GM23248 (cell line): Measurements from ENCODE around the gene RPL5. TPM values are rescaled to one million over a fixed set of nuclear protein-coding genes. Genes with fewer than 3 reads are reported as not detected.

Source experiments
- DNase-seq: peaks from one replicate; pipeline ENCODE4 v3.0.0-alpha.2; 2015
- H2AFZ ChIP-seq: fragments of 200-600 bp; sonication (generic); 2 replicates; pipeline ENCODE4 v1.6.1; 2016; ENCODE audit warnings: antibody characterized with exemption
- H3F3A ChIP-seq: fragments of 200-600 bp; sonication (generic); 2 replicates; pipeline ENCODE4 v1.6.1; 2016; ENCODE audit warnings: mild to moderate bottlenecking, antibody characterized with exemption, mixed run types; ENCODE audit not compliant: insufficient read depth
- H3K27ac ChIP-seq: fragments of 200-600 bp; sonication (generic); 2 replicates; pipeline ENCODE4 v1.5.1; 2016; ENCODE audit warnings: mild to moderate bottlenecking
- H3K27me3 ChIP-seq: fragments of 200-600 bp; sonication (generic); replicated peaks from 2 replicates; pipeline ENCODE4 v1.6.1; 2016; ENCODE audit warnings: mild to moderate bottlenecking; ENCODE audit not compliant: insufficient read depth
- H3K36me3 ChIP-seq: fragments of 200-600 bp; sonication (generic); 2 replicates; pipeline ENCODE4 v1.6.1; 2016; ENCODE audit warnings: low read depth, mild to moderate bottlenecking
- H3K4me1 ChIP-seq: fragments of 200-600 bp; sonication (generic); 2 replicates; pipeline ENCODE4 v1.6.1; 2016; ENCODE audit warnings: mild to moderate bottlenecking; ENCODE audit not compliant: insufficient read depth
- H3K4me2 ChIP-seq: fragments of 200-600 bp; sonication (generic); one replicate; pipeline ENCODE4 v1.6.1; 2016; ENCODE audit warnings: mild to moderate bottlenecking; ENCODE audit not compliant: unreplicated experiment
- H3K4me3 ChIP-seq: fragments of 200-600 bp; sonication (generic); 2 replicates; pipeline ENCODE4 v1.5.1; 2016; ENCODE audit warnings: mild to moderate bottlenecking
- H3K79me2 ChIP-seq: fragments of 200-600 bp; sonication (generic); 2 replicates; pipeline ENCODE4 v1.6.1; 2016; ENCODE audit warnings: mild to moderate bottlenecking; ENCODE audit not compliant: insufficient read depth
- H3K9ac ChIP-seq: fragments of 200-600 bp; sonication (generic); 2 replicates; pipeline ENCODE4 v1.6.1; 2016; ENCODE audit warnings: mild to moderate bottlenecking
- H3K9me2 ChIP-seq: fragments of 200-600 bp; sonication (generic); 2 replicates; pipeline ENCODE4 v1.6.1; 2016; ENCODE audit warnings: mixed run types, mild to moderate bottlenecking, moderate library complexity; ENCODE audit not compliant: insufficient read depth
- H3K9me3 ChIP-seq: fragments of 200-600 bp; sonication (generic); one replicate; pipeline ENCODE4 v1.6.1; 2017; ENCODE audit warnings: low read depth
- H4K20me1 ChIP-seq: fragments of 200-600 bp; sonication (generic); 2 replicates; pipeline ENCODE4 v1.6.0; 2016; ENCODE audit not compliant: insufficient read depth
- EZH2 ChIP-seq: fragments of 200-600 bp; sonication (generic); IDR thresholded peaks from 2 replicates; pipeline ENCODE4 v1.6.1; 2018; ENCODE audit warnings: antibody characterized with exemption, mild to moderate bottlenecking; ENCODE audit not compliant: insufficient read depth, poor library complexity, severe bottlenecking
- EZH2phosphoT487 ChIP-seq: fragments of 200-600 bp; sonication (generic); IDR thresholded peaks from 2 replicates; pipeline ENCODE4 v1.6.1; 2018; ENCODE audit warnings: antibody characterized with exemption, moderate library complexity, mild to moderate bottlenecking, low read depth; ENCODE audit not compliant: insufficient read depth
- WGBS, 2 experiments: methylation state at CpG; one replicate each; pipeline ENCODE4 v1.1.6; 2015 to 2017; ENCODE audit warnings: low lambda C conversion rate in 2 of 2, low coverage in 1 of 2; ENCODE audit errors: missing lambda C conversion rate in 2 of 2; 5-methylcytosine and 5-hydroxymethylcytosine counted together
- in situ Hi-C: fragments of 300-500 bp; cut with MboI; formaldehyde crosslinking; loops from 2 replicates; pipeline ENCODE4 v1.15.0; 2020
- polyA plus RNA-seq: library from polyadenylated mRNA; unstranded; fragments of >200 nt; fragmentation: Nextera tagmentation; extraction: Ambion mirVana; gene quantifications from 2 replicates; pipeline ENCODE4 v1.2.1, GENCODE V29; 2016
- total RNA-seq: library from RNA; depleted of rRNA; stranded (reverse); fragments of >200 nt; shearing (Covaris generic); gene quantifications from 2 replicates; pipeline ENCODE4 v1.2.3, GENCODE V29; 2014

RPL5 gene
- total and polyA plus RNA-seq, 2 experiments from 2014 or later, result 750 to 1,075 TPM

GRCh38 chr1:92881391-92881790 lies 49.6 kb downstream of the RPL5 start:
- no peak overlapping the region for H3K27ac ChIP-seq
- H3K4me1 ChIP-seq, result no peaks in the 10 kb centered on the region
- H3K9me2 ChIP-seq, result no peaks in the 10 kb centered on the region
- no peak overlapping the region for H2AFZ ChIP-seq
- no peaks in the 10 kb centered on the region for H4K20me1 ChIP-seq
- no peaks in the 10 kb centered on the region for H3K27me3 ChIP-seq
- H3K9ac ChIP-seq, result no peak overlapping the region
- DNase-seq, result no peak
- no peaks in the 10 kb centered on the region for H3K9me3 ChIP-seq
- in situ Hi-C loops, result no loop called here
- no peaks in the 10 kb centered on the region for H3F3A ChIP-seq
- H3K36me3 ChIP-seq, result no peaks in the 10 kb centered on the region
- no peaks in the 10 kb centered on the region for H3K79me2 ChIP-seq
- no peak overlapping the region for H3K4me3 ChIP-seq
- no peak overlapping the region for H3K4me2 ChIP-seq
- TF ChIP-seq EZH2 (no peak), EZH2phosphoT487 (no peak)
- WGBS, 2 experiments, result 86 to 91% methylated on average over 3 of the region's 3 CpGs

GRCh38 chr1:92882819-92883218 lies 51.0 kb downstream of the RPL5 start:
- in situ Hi-C loops, result no loop called here
- no peak overlapping the region for H3K9ac ChIP-seq
- no peak overlapping the region for H3K27ac ChIP-seq
- no peak overlapping the region for H3K4me3 ChIP-seq
- no peaks in the 10 kb centered on the region for H4K20me1 ChIP-seq
- H2AFZ ChIP-seq, result no peak overlapping the region
- H3K79me2 ChIP-seq, result no peaks in the 10 kb centered on the region
- peak; percentile 10 for DNase-seq
- H3K4me1 ChIP-seq, result no peaks in the 10 kb centered on the region
- H3F3A ChIP-seq, result no peaks in the 10 kb centered on the region
- no peaks in the 10 kb centered on the region for H3K9me3 ChIP-seq
- H3K27me3 ChIP-seq, result no peaks in the 10 kb centered on the region
- WGBS, 2 experiments, result 54 to 55% methylated on average over 1 of the region's 1 CpG
- TF ChIP-seq EZH2phosphoT487 (no peak), EZH2 (no peak)
- H3K4me2 ChIP-seq, result no peak overlapping the region
- H3K36me3 ChIP-seq, result no peaks in the 10 kb centered on the region
- no peaks in the 10 kb centered on the region for H3K9me2 ChIP-seq

- Histone ChIP-seq H3K9me2 (no peaks in the 10 kb centered on the region), H3K27ac (no peak overlapping the region), H3K4me2 (no peak overlapping the region), H3K4me1 (no peaks in the 10 kb centered on the region), H3K79me2 (no peaks in the 10 kb centered on the region), H2AFZ (no peak overlapping the region), H3K4me3 (no peak overlapping the region), H4K20me1 (no peaks in the 10 kb centered on the region), H3F3A (no peaks in the 10 kb centered on the region), H3K36me3 (no peaks in the 10 kb centered on the region), H3K27me3 (no peaks in the 10 kb centered on the region), H3K9me3 (no peaks in the 10 kb centered on the region), H3K9ac (no peak overlapping the region)
- in situ Hi-C loops, result no loop called here
- no peak for TF ChIP-seq EZH2
- no peak for TF ChIP-seq EZH2phosphoT487
- DNase-seq, result no peak
Observed at GRCh38 chr1:92883297-92883696, 51.5 kb downstream of the RPL5 start.

DNA sequence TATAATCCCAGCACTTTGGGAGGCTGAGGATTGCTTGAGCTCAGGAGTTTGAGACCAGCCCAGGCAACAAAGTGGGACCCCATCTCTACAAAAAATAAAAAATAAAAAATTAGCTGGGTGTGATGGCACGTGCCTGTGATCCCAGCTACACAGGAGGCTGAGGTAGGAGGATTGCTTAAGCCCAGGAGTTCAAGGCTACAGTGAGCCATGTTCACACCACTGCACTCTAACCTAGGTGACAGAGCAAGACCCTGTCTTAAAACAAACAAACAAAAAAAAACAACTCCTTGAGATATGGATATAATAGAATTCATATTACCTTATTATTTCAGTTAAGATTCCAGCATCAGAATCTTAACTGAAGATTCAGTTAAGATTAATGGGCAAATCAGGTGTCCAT lies 52.4 kb downstream of the RPL5 start:
- Histone ChIP-seq H3K9me3 (no peaks in the 10 kb centered on the region), H3K4me3 (no peak overlapping the region), H4K20me1 (no peaks in the 10 kb centered on the region), H3K36me3 (no peaks in the 10 kb centered on the region), H3K4me2 (no peak overlapping the region), H3K27me3 (no peaks in the 10 kb centered on the region), H3K27ac (no peak overlapping the region), H3K9me2 (no peaks in the 10 kb centered on the region), H3F3A (no peaks in the 10 kb centered on the region), H3K9ac (no peak overlapping the region), H3K79me2 (no peaks in the 10 kb centered on the region), H3K4me1 (no peaks in the 10 kb centered on the region), H2AFZ (no peak overlapping the region)
- no peak for DNase-seq
- WGBS, 2 experiments, result 47 to 61% methylated on average over 1 of the region's 1 CpG
- TF ChIP-seq EZH2, result no peak
- TF ChIP-seq EZH2phosphoT487, result no peak
- in situ Hi-C loops, result no loop called here

GRCh38 chr1:92886886-92887419 lies 55.1 kb downstream of the RPL5 start:
- no peak overlapping the region for H3K9ac ChIP-seq
- no peaks in the 10 kb centered on the region for H3K79me2 ChIP-seq
- no peaks in the 10 kb centered on the region for H3K4me1 ChIP-seq
- no peaks in the 10 kb centered on the region for H3K9me3 ChIP-seq
- H3K4me3 ChIP-seq, result no peak overlapping the region
- H3K27me3 ChIP-seq, result no peaks in the 10 kb centered on the region
- in situ Hi-C loops, result no loop called here
- TF ChIP-seq EZH2phosphoT487 (no peak), EZH2 (no peak)
- H2AFZ ChIP-seq, result no peak overlapping the region
- no peaks in the 10 kb centered on the region for H3K36me3 ChIP-seq
- WGBS, 2 experiments, result 94 to 97% methylated on average over 2 of the region's 2 CpGs
- no peak overlapping the region for H3K4me2 ChIP-seq
- no peaks in the 10 kb centered on the region for H3K9me2 ChIP-seq
- DNase-seq, result no peak
- H3F3A ChIP-seq, result no peaks in the 10 kb centered on the region
- H3K27ac ChIP-seq, result no peak overlapping the region
- no peaks in the 10 kb centered on the region for H4K20me1 ChIP-seq
